ENCODE measurements around the gene OR10J4.
"Not testable (repeated sequence)": the region's sequence is repeated elsewhere in the genome, so short reads cannot be mapped to it uniquely, and the experiment has no call there.

The OR10J4 gene

DNA sequence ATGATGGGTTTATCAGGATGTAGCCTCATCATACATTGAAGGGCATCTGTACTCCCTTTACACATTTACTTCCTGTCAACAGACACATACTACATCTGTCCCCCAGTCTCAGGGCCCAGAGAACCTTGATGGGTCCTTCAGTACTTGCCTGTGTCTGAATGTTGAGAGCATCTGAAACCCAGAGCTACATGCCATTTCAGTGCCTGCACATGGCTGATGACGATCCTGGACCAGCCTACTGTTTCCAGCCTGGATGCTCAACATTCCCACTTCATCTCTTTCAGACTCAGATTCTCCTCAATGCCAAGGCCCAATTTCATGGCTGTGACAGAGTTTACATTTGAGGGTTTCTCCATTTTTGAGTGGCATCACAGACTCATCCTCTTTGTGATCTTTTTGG, at the start of gene OR10J4:
Gene OR10J4 (plus strand): TSS at position 301 of the 400 bp plus-strand sequence.
- no peak for DNase-seq (ENCODE audit: low read depth in 2 of 2, low spot score in 1 of 2)

DNA sequence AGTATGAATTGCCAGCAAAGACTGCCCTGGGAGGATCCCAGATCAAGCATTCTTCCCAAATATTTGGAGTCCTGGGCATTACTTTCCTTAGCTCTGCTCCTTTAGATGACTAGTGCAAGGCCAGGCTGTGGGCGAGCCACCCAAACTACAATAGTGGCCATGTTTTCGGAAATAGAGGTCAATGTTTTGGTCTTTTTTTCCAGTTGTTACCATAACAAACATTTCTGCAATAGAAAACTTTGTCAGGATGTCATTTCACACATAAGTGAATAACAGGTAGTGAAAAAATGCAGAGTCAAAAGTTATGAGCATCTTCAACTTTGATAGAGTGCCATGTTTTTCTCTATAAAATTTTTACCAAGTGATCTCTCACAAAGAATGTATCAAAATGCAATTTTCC, 25.2 kb upstream of the OR10J4 start:
- DNase-seq (ENCODE audit: low read depth in 2 of 2, low spot score in 1 of 2): no peak

DNA sequence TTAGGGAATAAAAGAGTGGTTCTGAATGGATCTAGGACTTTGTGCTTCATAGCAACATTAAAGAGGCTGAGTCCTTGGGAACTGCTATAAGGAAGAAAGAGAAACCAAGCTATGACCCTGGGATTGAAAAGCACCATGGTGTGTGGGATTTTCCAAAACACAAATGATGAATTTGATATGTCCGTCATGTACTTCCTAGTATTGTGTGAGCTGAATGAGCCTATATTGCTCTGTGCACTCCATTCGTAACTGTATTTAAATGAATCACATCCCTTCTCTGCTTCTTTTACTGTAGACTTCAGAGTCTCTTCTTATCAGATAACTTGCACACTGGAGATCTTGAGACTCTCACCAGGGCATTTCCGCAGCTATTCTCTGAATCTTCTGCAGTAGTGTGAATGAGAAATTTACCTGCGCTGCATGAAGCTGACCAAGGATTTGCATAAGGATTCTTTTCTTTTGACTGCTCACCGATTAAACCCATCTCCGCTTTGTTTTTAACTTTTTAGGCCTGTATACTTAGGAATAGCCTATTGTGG, 23.1 kb upstream of the OR10J4 start:
- DNase-seq (ENCODE audit: low read depth in 2 of 2, low spot score in 1 of 2): no peak

DNA sequence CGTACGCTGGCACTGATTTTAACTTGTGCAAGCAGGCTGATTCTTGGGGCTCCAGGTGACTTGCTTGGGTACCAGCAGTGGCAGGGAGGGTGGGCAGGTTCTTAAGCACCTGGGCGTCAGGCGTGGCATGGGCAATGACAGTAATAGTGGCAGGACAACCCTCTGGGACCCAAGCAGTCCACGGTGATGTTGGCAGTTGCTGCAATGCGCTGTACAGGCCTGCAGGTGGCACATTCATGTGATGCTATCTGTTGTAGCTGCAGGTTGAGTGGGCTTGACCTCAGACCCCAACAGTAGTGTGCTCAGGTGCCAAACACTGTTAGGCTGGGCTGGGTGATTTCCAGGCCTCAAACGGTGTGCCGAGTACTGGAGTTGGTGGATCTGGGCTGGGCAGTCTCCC, 10.2 kb upstream of the OR10J4 start:
- DNase-seq (ENCODE audit: low read depth in 2 of 2, low spot score in 1 of 2): no peak

DNA sequence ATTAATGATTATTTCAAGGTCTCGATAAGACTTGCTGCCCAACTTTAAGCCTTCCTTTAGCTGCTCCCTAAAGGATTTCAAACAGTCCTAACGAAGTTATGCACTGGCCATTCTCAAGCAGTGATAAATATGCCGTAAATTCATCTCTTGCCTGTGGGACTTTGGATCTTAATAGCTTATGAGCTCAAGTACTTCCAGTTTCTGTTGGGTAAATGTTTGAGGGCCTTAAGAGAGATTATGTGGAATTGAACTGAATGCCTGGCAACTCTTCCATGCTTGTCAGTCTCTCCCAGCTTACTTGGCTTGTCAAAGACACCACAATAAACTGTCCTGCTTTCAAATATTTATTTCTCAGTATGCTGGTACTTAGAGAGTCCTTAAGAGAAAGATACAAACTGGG, 3.5 kb upstream of the OR10J4 start:
- no peak for DNase-seq (ENCODE audit: low read depth in 2 of 2, low spot score in 1 of 2)

DNA sequence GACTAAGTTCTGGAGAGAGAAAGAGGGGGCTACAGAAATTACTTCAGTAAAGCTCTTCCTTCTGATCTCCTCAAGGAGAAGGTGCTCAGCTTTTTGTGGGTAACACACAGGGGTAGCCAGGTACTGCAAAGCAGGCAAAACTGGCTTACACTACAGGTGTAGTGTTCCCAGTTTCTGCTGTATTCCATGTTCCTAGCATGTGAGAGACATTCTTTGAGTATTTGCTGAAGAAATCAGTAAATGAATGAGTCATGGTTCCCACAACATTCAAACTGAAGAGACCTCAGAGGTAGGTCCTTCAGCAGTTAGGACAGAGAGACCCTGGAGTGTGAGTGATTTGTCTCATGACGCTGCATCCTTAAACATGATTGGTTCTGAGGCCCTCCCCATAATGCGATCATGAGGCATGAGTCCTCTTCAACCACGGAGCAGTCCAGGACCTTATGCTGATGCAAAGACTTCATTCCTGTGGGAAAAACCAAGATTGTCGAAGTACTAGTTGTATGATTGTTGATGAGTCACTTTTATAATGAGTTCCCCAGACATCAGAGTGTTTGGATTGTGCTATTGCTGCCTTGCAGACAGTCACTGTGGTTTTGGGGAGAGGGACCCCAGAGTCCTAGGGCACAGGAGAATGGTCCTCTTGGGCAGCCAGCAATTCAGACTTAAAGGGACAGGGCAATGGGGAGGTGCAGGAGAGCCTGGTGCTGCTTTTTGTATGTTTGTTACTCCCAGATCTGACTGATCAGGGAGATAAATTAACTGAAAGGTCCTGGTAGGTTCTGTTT, 2.7 kb upstream of the OR10J4 start:
- DNase-seq (ENCODE audit: low read depth in 2 of 2, low spot score in 1 of 2): no peak

DNA sequence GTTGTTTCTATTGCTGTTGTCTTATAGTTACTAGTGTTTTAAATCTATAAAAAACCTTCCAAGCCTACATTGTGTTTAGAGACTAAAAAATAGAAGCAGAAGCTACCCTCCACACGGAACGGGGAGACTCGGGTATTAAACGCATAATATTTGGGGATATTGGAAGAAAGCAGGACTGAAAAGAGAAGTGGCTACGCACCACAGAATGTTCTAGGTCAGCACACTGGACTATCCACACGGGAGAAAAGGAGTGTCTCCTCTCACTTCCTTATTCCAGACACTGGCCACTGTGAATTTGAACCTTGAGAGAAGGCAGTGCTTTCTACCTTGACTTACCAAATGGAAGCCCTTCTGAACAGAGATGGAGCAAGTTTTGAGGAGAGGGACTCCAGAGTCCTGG, 1.0 kb upstream of the OR10J4 start:
- no peak for DNase-seq (ENCODE audit: low read depth in 2 of 2, low spot score in 1 of 2)

DNA sequence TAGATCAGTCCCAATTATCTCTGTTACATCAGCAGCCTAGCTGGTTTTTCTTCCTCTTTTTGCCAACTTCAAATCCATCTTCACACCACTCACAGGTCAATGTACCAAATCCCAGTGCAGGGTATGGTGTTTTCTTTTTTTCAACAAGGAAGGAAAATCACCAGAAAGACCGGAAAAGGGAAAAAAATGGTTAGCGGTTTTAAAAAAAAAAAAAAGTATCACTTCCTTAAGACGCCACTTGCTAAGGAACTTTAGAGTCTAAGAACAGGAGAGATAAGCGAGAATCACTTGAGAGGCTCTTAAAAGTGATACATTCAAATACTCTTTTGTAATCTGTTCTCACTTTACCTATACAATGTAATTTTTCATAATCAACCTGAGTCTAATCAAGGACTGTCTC, 4.5 kb downstream of the OR10J4 start:
- no peak for DNase-seq (ENCODE audit: low read depth in 2 of 2, low spot score in 1 of 2)

DNA sequence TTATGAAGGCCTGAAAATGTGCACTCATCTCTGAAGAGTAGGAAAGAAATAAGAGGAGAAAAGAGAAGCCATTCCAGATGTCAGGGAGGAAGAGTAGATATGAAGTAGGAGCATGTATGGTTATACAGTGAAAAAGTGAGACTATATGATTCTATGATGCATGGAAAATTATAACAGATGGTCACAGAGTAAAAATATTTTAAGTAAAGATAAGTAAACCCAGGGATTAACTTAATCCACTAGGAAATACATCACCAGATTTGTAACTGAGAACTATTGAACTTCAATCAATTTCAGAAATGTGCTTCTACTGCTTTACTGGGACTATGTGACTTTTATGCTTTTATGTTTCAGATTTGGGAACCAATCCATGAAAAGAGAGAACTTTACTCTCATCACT, 7.4 kb downstream of the OR10J4 start, which contains the start of gene OR10J1:
Gene OR10J1 (plus strand): TSS at position 301 of the 400 bp plus-strand sequence. CDS start 70 bp downstream, at position 371.
- DNase-seq (ENCODE audit: low read depth in 2 of 2, low spot score in 1 of 2): no peak

DNA sequence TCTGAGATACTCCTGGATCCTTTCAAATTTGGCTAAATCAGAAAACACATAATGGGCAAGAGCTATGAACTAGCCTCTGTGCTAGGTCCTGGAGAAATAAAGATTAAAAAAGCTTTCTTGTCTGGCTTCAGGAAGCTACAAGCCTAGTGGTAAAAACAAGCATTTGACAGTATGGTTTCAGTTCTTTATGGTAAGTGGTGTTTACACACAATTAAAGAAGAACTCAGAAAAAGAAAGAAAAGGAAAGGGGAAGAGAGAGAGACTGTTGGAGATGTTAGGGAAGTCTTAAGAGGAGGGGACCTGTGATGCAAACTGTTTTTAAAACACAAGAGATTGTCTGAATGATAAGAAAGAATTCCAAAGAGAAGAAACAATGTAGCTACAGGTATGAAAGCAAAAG, 9.4 kb downstream of the OR10J4 start:
- DNase-seq (ENCODE audit: low read depth in 2 of 2, low spot score in 1 of 2): no peak

DNA sequence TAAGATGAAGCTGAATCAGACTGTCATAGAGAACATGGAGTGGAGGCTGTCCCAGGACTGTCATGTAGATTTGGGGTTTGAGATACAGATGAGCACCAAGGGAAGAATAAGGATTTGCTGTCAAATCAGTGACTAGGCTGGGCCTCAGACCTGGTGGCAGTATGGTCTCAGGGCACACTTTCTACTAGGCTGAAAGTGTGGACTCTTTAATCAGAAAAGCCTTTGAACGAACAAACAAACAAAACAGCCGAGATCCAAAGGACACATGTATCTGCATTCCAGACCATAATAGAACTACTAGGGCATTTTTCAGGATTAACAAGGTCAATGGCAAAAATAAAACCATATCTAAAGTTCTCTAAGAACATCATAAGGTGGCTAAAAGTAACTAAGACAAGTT, 10.4 kb downstream of the OR10J4 start:
- DNase-seq (ENCODE audit: low read depth in 2 of 2, low spot score in 1 of 2): no peak

DNA sequence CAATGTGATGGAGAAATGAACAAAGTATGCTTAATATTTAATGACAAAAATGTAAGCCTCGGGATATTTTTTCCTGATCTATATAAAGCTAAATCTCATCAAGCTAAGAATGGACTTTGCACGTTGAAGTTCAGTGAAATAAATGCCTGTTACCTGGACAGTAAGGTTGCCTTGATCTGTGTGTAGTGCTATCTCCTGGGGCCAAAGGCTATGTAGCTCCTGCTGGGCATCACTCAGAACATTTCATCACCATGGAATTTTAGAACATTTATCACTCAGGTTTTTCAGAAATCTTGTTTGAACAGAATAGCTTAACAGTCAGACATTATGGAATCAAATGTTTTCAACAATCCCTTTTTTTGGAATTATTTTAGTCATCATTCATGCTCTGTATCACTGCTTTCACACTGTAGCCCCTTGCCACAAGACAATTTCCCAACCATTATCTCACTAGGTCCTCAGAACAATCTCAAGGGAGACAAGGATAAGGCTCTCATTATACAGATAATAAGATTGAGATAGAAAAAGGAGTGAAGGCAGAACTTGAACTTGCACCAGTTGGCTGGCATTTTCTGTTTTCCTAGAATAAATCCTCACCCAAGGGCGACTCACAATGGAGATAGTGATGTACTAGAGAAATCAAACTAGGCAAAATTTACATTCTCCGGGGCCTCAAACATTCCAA, 11.2 kb downstream of the OR10J4 start:
- DNase-seq (ENCODE audit: low read depth in 2 of 2, low spot score in 1 of 2): no peak

DNA sequence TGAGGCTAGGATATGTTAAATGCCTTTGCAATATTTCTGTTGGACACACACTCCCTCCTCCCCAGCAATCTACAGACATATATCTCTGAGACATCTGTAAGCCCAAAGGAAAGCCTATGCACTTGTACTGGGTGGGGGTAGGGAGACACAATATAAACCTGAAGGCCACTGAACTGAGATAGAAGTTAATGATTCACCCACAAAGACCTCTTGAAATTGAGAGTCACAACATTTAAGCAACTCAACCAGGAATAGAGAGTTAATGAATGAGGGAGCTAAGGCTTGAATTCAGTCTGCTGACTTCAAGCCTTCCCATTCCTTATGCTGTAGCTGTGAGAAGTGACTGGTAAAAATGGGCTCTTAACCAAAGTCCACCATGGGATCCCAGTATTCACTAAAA, 12.5 kb downstream of the OR10J4 start:
- DNase-seq (ENCODE audit: low read depth in 2 of 2, low spot score in 1 of 2): no peak

DNA sequence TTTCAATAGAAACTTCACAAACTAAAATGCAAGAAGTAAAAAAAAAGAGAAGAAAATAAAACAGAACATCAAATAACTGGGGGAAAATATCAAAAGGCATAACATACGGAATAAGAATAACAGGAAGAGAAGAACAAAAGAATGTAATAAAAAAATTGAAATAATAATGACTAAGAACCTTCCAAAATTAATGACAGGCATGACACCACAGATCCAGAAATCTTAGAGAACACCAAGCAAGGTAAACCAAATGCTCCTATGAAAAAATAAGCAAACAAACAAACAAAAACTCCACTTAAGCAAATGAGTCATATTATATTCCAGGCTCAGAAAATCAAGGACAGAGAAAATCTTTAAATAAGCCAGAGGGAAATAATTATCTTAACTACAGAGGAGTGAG, 16.2 kb downstream of the OR10J4 start:
- DNase-seq (ENCODE audit: low read depth in 2 of 2, low spot score in 1 of 2): no peak

DNA sequence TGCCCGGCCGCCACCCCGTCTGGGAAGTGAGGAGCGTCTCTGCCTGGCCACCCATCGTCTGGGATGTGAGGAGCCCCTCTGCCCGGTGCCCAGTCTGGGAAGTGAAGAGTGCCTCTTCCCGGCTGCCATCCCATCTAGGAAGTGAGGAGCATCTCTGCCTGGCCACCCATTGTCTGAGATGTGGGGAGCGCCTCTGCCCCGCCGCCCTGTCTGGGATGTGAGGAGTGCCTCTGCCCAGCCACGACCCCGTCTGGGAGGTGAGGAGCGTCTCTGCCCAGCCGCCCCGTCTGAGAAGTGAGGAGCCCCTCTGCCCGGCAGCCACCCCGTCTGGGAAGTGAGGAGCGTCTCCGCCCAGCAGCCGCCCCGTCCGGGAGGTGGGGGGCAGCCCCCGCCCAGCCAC, 17.6 kb downstream of the OR10J4 start:
- not testable (repeated sequence) for DNase-seq (ENCODE audit: low read depth in 2 of 2, low spot score in 1 of 2)

DNA sequence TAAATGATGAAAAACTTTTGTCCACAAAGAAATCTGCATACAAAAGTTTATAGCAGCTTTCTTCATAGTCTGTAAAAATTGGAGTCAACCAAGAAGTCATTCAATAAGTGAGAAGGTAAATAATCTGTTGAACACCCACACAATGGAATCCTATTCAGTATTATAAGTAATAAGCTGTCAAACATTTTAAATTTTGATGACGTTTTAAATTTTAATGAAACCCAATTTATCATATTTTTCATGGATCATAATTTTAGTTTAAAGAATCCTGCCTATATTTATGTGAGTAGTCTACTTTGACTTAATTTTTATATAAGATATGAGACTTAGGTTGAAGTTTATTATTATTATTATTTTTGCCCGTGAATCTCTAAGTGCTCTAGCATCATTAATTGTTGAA, 27.5 kb downstream of the OR10J4 start:
- no peak for DNase-seq (ENCODE audit: low read depth in 2 of 2, low spot score in 1 of 2)

DNA sequence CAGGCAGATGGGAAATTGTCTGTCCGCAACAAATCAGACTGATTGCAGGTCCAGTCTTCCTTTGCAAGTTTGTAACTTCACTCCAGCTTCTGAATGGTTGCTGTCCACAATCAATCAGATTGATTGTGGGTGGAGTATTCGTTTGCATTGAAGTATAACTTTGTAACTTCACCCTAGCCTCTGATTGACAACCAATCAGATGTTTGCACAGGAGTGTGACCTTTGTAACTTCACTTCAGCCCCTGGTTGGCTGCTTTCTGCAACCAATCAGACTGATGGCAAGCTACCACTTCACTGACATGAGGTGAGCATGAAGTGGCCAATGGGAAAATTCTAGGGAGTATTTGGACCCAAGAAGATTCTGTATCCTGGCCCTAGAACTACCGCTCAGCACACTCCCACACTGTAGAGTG, 33.2 kb downstream of the OR10J4 start:
- DNase-seq (ENCODE audit: low read depth in 2 of 2, low spot score in 1 of 2): no peak

DNA sequence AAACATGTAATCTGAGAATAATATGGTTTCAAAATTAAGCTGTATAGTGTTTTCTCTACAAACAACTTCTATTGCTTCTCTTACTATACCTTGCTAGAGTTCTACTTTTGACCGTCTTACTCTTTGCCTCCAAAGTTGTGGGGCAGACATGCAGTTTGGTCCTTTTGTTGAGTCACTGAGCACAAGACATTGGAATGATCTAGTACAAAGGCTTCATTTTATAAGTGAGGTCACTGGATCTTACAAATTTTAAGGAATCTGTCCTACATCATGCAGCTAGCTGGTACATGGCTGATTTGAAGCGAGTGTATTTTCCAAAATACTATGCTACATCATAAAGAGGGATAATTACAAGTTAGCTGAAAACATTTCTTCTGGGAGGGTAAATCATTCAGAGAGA, 36.3 kb downstream of the OR10J4 start:
- DNase-seq (ENCODE audit: low read depth in 2 of 2, low spot score in 1 of 2): no peak

DNA sequence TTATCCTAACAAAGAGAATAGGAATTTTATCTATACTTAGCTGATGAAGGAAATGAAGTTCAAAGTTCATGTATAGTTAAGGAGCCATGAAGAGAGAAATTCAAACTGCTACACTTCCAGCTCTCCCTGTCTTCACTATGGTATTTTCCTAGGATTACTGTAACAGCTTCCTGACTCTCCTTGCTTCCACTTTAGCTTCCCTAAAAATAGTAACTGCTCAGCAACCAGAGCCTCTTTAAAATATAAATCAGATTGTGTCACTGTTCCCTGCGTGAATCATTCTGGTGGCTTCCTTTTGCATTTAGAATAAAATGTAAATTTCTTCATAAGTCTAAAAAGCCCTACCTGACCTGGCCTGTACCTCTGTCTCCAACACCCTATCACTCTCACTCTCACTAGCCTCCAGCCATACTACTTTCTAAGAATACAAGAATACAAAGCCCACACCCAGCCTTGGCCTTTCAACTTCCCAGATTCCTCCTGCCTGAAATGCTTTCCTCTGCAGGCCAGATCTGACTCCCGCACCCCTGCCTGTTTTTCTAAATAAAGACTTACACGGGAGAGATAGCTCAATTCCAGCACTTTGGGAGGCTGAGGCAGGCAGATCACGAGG, 38.0 kb downstream of the OR10J4 start:
- DNase-seq (ENCODE audit: low read depth in 2 of 2, low spot score in 1 of 2): no peak

DNA sequence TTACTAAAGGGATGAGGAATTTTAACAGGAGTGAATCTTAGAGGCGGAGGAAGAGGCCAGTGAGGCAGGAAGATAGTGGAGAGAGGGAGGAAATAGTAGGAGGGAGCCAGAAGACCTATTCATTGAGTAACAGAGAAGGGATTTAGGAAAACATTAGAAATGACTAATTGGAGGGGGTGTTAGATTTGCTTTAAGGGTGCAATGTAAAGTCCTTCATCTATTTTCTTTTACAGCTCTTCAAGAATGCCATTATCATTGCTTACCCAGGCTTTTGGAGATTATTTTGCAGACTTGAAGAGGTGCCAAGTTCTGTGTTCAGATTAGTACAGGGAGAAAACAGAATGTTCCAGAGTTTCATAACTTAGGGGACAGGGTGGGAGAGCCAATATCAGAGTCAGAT, 41.3 kb downstream of the OR10J4 start:
- DNase-seq (ENCODE audit: low read depth in 2 of 2, low spot score in 1 of 2): no peak

DNA sequence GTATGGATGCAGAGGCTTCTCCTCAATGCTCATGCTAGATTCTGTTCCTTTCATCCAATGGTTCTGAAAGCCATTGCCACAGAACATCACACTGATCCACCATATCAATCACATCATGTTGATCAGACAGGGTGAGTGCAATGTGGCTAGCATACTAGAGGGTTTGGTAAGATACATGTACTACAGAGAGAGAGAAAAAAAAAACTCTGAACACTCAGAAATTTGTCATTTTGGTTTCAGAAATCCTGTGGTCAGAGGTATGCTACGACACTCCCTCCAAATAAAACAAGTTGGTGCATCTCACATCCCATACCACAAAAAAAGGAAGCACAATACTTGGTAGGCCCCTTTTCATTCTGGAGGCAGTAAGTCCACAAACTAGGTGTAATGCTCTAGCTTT, 42.9 kb downstream of the OR10J4 start:
- DNase-seq (ENCODE audit: low read depth in 2 of 2, low spot score in 1 of 2): no peak

Measured in stimulated activated CD8-positive, alpha-beta memory T cell treated with anti-CD3 and anti-CD28 coated beads, Interleukin-4, amount 100 ng/mL, for 1 hour (primary cell).